ENCODE results near the gene RAB12.

Gene RAB12

DNA sequence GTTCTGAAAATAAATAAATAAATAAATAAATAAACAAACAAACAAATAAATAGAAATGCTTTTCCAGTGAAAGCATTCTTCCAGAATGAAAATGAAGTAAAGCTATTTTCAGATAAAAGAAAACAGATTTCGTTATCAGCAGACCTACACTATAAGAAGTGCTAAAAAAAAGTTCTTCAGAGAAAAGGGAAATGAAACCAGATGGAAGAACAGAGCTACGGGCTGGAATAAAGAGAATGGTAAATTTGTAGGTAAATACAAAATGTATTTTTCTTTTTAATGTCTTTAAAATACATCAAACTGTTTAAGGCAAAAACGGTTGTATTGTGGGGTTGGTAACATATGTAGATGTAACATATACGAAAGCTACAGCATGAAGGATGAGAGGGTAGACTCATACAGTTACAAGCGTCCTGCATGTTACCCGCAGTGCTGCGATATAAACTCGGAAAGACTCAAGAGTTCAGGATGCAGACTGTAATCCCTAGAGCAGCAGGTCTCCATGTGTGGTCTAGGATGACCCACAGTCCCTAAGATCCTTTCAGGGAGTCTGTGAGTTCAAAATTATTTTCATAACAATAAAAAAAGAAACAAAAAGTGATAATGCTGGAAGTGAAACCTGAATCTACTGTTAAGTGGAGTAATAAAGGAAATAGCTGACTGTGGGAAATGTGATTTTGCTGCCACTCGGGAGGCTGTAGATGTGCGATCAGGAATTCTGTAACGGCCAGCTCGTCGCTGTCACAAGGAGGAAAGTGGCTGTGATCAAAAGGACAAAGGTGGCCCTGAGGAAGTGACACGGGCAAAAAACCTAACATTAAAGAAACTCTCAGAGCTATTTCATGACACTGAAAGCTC, 5.3 kb upstream of the RAB12 start:
- H3K4me3 Mint-ChIP-seq, result peak overlapping the region; percentile 74 to 78
- H3K36me3 Mint-ChIP-seq, result peaks cover 1 to 2% of the 10 kb centered on the region in 2 donors
- peaks cover 0 to 1% of the 10 kb centered on the region in 2 donors for H3K9me3 Mint-ChIP-seq
- ATAC-seq (replicated peaks) (peak in 1 of 2 donors; percentile 18), DNase-seq (no peak)
- H3K4me1 Mint-ChIP-seq, result peaks cover 37 to 67% of the 10 kb centered on the region in 2 donors
- no peaks in the 10 kb centered on the region for H3K27me3 Mint-ChIP-seq
- peak overlapping the region; percentile 79 for H3K27ac Mint-ChIP-seq

- H3K36me3 Mint-ChIP-seq, result peaks cover 4% of the 10 kb centered on the region in 2 donors
- no peak for DNase-seq
- peaks cover 37 to 66% of the 10 kb centered on the region in 2 donors for H3K4me1 Mint-ChIP-seq
- H3K4me3 Mint-ChIP-seq, result no peak overlapping the region
- H3K27ac Mint-ChIP-seq, result peak overlapping the region; percentile 16
- peaks cover 0 to 1% of the 10 kb centered on the region in 2 donors for H3K9me3 Mint-ChIP-seq
- no peak for ATAC-seq (replicated peaks)
- no peaks in the 10 kb centered on the region for H3K27me3 Mint-ChIP-seq
Measured at GRCh38 chr18:8605974-8606373, 3.3 kb upstream of the RAB12 start.

GRCh38 chr18:8607776-8608742, 1.2 kb upstream of the RAB12 start:
- no peaks in the 10 kb centered on the region for H3K27me3 Mint-ChIP-seq
- ATAC-seq (replicated peaks) (peak in 1 of 2 donors; percentile 16), DNase-seq (no peak)
- peak overlapping the region; percentile 90 to 91 for H3K4me3 Mint-ChIP-seq
- H3K27ac Mint-ChIP-seq, result peak overlapping the region; percentile 96
- peaks cover 15 to 17% of the 10 kb centered on the region in 2 donors for H3K36me3 Mint-ChIP-seq
- peaks cover 33 to 64% of the 10 kb centered on the region in 2 donors for H3K4me1 Mint-ChIP-seq
- H3K9me3 Mint-ChIP-seq, result no peaks in the 10 kb centered on the region

- peak; percentile 33 for ATAC-seq (replicated peaks)
- Mint-ChIP-seq H3K4me1 (peaks cover 31 to 61% of the 10 kb centered on the region in 2 donors), H3K27ac (peak overlapping the region; percentile 76), H3K36me3 (peaks cover 18 to 19% of the 10 kb centered on the region in 2 donors), H3K27me3 (no peaks in the 10 kb centered on the region), H3K4me3 (peak overlapping the region; percentile 79 to 84), H3K9me3 (no peaks in the 10 kb centered on the region)
- DNase-seq, result no peak
Measured at GRCh38 chr18:8609659-8610458, 622 bp downstream of the RAB12 start.

GRCh38 chr18:8610459-8610851, 1.2 kb downstream of the RAB12 start:
- DNase-seq (no peak), ATAC-seq (replicated peaks) (peak; percentile 20 to 22)
- no peaks in the 10 kb centered on the region for H3K9me3 Mint-ChIP-seq
- H3K36me3 Mint-ChIP-seq, result peaks cover 20 to 22% of the 10 kb centered on the region in 2 donors
- peak overlapping the region; percentile 76 for H3K27ac Mint-ChIP-seq
- H3K4me3 Mint-ChIP-seq, result peak overlapping the region; percentile 79 to 84
- peaks cover 36 to 65% of the 10 kb centered on the region in 2 donors for H3K4me1 Mint-ChIP-seq
- H3K27me3 Mint-ChIP-seq, result no peaks in the 10 kb centered on the region

DNA sequence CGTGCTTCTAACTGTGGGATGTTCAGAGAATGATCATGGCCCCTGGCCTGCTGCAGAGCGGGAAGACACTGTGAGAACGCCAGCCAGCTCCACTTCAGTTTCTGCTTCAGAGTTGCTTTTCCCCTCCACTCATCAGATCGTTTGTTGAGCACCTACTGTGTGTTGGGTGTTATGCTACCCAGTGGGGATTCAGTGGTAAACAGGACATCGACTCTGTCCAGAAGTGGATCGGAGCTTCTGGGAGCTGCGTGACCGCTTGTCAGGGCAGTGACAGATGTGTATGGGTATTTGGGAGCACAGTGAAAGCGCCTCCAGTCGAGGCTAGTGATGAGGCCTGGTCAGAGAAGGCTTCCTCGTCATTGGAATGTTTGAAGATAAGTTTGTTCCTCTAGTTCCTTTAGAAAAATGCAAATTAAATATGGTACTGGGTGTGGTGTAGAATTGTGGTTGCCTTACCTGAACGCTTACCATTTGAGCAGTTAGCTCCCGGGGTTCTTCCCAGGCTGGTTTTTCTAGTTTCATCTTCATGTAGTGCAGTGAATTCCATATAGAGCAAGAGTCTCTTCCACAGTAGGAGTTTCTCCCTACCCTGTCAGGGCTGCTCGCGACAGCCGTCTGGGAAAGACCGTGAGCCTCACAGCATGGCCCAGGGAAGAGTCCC, 2.8 kb downstream of the RAB12 start:
- Mint-ChIP-seq H3K9me3 (no peaks in the 10 kb centered on the region), H3K27me3 (no peaks in the 10 kb centered on the region), H3K36me3 (peaks cover 22 to 23% of the 10 kb centered on the region in 2 donors), H3K4me3 (peak overlapping the region; percentile 69 to 79), H3K27ac (no peak overlapping the region), H3K4me1 (peaks cover 33 to 62% of the 10 kb centered on the region in 2 donors)
- DNase-seq (no peak), ATAC-seq (replicated peaks) (no peak)

DNA sequence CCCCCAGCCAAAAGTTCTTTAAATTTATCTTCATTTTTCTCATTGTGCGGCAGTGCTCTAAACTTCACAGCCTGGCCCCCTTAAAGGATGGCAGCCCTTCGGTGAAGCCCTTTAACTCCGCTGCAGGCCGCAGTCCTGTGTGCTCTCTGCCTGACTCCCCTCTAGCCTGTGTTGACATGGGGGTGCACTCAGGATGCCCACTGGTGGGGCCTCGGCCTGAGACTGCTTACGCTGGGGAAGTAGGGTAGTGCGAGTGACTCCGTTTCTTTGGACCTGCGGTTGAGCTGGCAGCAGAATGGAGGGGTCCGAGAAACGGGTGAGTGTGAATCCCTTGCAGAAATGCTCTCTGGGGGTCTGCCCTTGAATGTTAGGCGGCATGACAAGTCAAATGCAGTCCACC, 5.6 kb downstream of the RAB12 start:
- peaks cover 40 to 76% of the 10 kb centered on the region in 2 donors for H3K4me1 Mint-ChIP-seq
- no peaks in the 10 kb centered on the region for H3K9me3 Mint-ChIP-seq
- peak overlapping the region; percentile 78 for H3K27ac Mint-ChIP-seq
- peaks cover 32 to 36% of the 10 kb centered on the region in 2 donors for H3K36me3 Mint-ChIP-seq
- no peaks in the 10 kb centered on the region for H3K27me3 Mint-ChIP-seq
- no peak for DNase-seq
- no peak for ATAC-seq (replicated peaks)
- H3K4me3 Mint-ChIP-seq, result no peak overlapping the region

GRCh38 chr18:8615397-8616027, 6.3 kb downstream of the RAB12 start:
- ATAC-seq (replicated peaks) (no peak), DNase-seq (no peak)
- no peak overlapping the region for H3K27ac Mint-ChIP-seq
- H3K36me3 Mint-ChIP-seq, result peaks cover 35 to 38% of the 10 kb centered on the region in 2 donors
- no peaks in the 10 kb centered on the region for H3K9me3 Mint-ChIP-seq
- H3K27me3 Mint-ChIP-seq, result no peaks in the 10 kb centered on the region
- no peak overlapping the region for H3K4me3 Mint-ChIP-seq
- H3K4me1 Mint-ChIP-seq, result peaks cover 42 to 79% of the 10 kb centered on the region in 2 donors

GRCh38 chr18:8616028-8616401, 6.8 kb downstream of the RAB12 start:
- Mint-ChIP-seq H3K36me3 (peaks cover 37 to 41% of the 10 kb centered on the region in 2 donors), H3K27me3 (no peaks in the 10 kb centered on the region), H3K4me1 (peaks cover 46 to 82% of the 10 kb centered on the region in 2 donors), H3K9me3 (peaks cover 0 to 1% of the 10 kb centered on the region in 2 donors), H3K4me3 (no peak overlapping the region), H3K27ac (no peak overlapping the region)
- ATAC-seq (replicated peaks) (no peak), DNase-seq (no peak)

GRCh38 chr18:8617907-8618306, 8.7 kb downstream of the RAB12 start:
- H3K4me1 Mint-ChIP-seq, result peaks cover 39 to 82% of the 10 kb centered on the region in 2 donors
- ATAC-seq (replicated peaks) (no peak), DNase-seq (no peak)
- no peak overlapping the region for H3K27ac Mint-ChIP-seq
- peaks cover 41 to 49% of the 10 kb centered on the region in 2 donors for H3K36me3 Mint-ChIP-seq
- no peaks in the 10 kb centered on the region for H3K27me3 Mint-ChIP-seq
- peaks cover 0 to 8% of the 10 kb centered on the region in 2 donors for H3K9me3 Mint-ChIP-seq
- H3K4me3 Mint-ChIP-seq, result no peak overlapping the region

DNA sequence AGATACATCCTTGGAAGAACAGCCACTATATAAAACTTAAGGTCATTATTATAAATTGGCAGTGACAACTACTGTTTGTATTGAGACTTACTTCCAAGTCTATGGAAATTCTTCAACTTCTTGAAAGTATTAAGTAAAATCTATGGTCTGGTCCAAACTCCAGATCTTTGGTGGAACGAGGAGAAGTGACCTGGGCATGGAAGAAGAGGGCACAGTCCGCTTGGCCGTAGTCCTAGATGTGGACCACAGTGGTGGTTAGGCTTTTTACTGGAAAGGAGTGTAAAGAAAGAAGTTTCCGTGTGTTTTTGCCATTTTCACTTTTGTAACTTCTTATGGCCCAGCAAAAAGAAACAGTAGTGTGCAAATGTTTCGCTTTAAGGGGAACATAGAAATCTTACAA, 9.8 kb downstream of the RAB12 start:
- Mint-ChIP-seq H3K4me3 (no peak overlapping the region), H3K27me3 (no peaks in the 10 kb centered on the region), H3K36me3 (peaks cover 45 to 50% of the 10 kb centered on the region in 2 donors), H3K27ac (no peak overlapping the region), H3K4me1 (peaks cover 49 to 85% of the 10 kb centered on the region in 2 donors), H3K9me3 (peaks cover 0 to 8% of the 10 kb centered on the region in 2 donors)
- ATAC-seq (replicated peaks), result no peak
- DNase-seq, result no peak

DNA sequence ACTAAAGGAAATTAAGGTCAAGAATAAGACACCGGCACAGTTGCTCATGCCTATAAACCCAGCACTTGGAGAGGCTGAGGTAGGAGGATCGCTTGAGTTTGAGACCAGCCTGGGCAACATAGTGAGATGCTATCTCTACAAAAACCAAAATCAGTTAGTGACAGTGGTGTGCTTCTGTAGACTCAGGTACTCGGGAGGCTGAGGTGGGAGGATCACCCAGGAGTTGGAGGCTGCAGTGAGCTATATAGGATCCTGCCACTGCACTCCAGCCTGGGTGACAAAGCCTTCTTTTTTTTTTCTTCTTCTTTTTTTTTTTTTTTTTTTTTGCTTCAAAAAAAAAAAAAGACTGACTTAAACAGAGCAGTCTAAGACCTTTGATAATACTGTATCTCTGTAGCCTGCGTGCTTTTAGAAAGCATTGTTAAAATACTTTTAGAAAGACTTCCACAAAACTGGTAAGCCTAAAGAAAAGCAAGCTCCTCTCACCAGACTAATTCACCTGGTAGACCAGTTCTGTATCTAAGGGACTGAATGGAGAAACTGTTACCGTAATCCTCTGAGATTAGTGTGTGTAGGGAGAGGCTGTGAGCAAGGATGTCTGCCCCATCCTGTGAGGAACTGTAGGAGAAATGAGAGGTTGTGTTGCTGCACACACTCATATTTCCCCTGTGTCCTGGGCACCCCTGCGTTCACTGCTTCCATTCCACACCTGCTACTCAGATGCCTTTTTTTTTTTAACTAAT, 10.8 kb downstream of the RAB12 start:
- no peak overlapping the region for H3K27ac Mint-ChIP-seq
- no peak for DNase-seq
- no peaks in the 10 kb centered on the region for H3K27me3 Mint-ChIP-seq
- H3K9me3 Mint-ChIP-seq, result peaks cover 0 to 8% of the 10 kb centered on the region in 2 donors
- ATAC-seq (replicated peaks), result no peak
- peaks cover 46 to 79% of the 10 kb centered on the region in 2 donors for H3K4me1 Mint-ChIP-seq
- H3K4me3 Mint-ChIP-seq, result no peak overlapping the region
- H3K36me3 Mint-ChIP-seq, result peaks cover 42 to 50% of the 10 kb centered on the region in 2 donors

Data from stimulated activated naive B cell treated with anti-CD40 and anti-IgM and Interleukin-4, amounts not matched to agents 10 μg/mL and 1 μg/mL and 100 μg/mL, for 72 hours (primary cell).